Mucosa of rectum (tissue), 2 donors: Measurements from ENCODE around the gene LRRC32.

Source experiments
- H3K27ac ChIP-seq, 2 donors: one replicate each; pipeline ENCODE4 v1.7.0; 2013; ENCODE audit warnings: inconsistent platforms in 2 of 2, low read depth in 2 of 2, low read length in 2 of 2
- H3K27me3 ChIP-seq, 2 donors: one replicate each; pipeline ENCODE4 v1.7.0; 2013; ENCODE audit warnings: low read length in 2 of 2; ENCODE audit not compliant: control insufficient read depth in 2 of 2, insufficient read depth in 2 of 2
- H3K36me3 ChIP-seq, 2 donors: one replicate each; pipeline ENCODE4 v1.7.0; 2013; ENCODE audit warnings: low read length in 2 of 2; ENCODE audit not compliant: control insufficient read depth in 2 of 2, insufficient read depth in 2 of 2
- H3K4me1 ChIP-seq, 2 donors: one replicate each; pipeline ENCODE4 v1.7.0; 2013; ENCODE audit warnings: low read length in 2 of 2, mild to moderate bottlenecking in 1 of 2; ENCODE audit not compliant: control insufficient read depth in 2 of 2, insufficient read depth in 2 of 2
- H3K4me3 ChIP-seq, 2 donors: one replicate each; pipeline ENCODE4 v1.7.0; 2013; ENCODE audit warnings: low read length in 2 of 2
- H3K9ac ChIP-seq, 2 donors: one replicate each; pipeline ENCODE4 v1.7.0; 2013; ENCODE audit warnings: low read length in 2 of 2, low read depth in 1 of 2, mild to moderate bottlenecking in 1 of 2
- H3K9me3 ChIP-seq, 2 donors: one replicate each; pipeline ENCODE4 v1.7.0; 2013; ENCODE audit warnings: low read length in 2 of 2; ENCODE audit not compliant: control insufficient read depth in 2 of 2
- donor health status: healthy.
- donor health status: Normal muscosa, but diverticular disease.

Gene LRRC32

GRCh38 chr11:76671237-76671592, 668 bp upstream of the LRRC32 start:
- H3K9me3 ChIP-seq: no peaks in the 10 kb centered on the region
- peak overlapping the region in 1 of 2 donors; percentile 31 for H3K9ac ChIP-seq
- peak overlapping the region in 1 of 2 donors; percentile 61 for H3K27ac ChIP-seq
- H3K27me3 ChIP-seq: no peaks in the 10 kb centered on the region
- peaks cover 4 to 14% of the 10 kb centered on the region in 2 donors for H3K4me1 ChIP-seq
- H3K4me3 ChIP-seq: peak overlapping the region; percentile 52 to 53
- H3K36me3 ChIP-seq: no peaks in the 10 kb centered on the region

- Histone ChIP-seq H3K4me3 (peak overlapping the region; percentile 56 to 70), H3K9me3 (no peaks in the 10 kb centered on the region), H3K9ac (peak overlapping the region; percentile 28 to 45), H3K27ac (peak overlapping the region; percentile 45 to 61), H3K27me3 (no peaks in the 10 kb centered on the region), H3K36me3 (no peaks in the 10 kb centered on the region), H3K4me1 (peaks cover 4 to 16% of the 10 kb centered on the region in 2 donors)
These were observed 554 bp downstream of the LRRC32 start for GRCh38 chr11:76669901-76670484.

GRCh38 chr11:76668362-76669155, 2.0 kb downstream of the LRRC32 start:
- peak overlapping the region; percentile 28 to 45 for H3K4me3 ChIP-seq
- peak overlapping the region in 1 of 2 donors; percentile 14 for H3K9ac ChIP-seq
- peaks cover 4 to 16% of the 10 kb centered on the region in 2 donors for H3K4me1 ChIP-seq
- no peak overlapping the region for H3K27ac ChIP-seq
- no peaks in the 10 kb centered on the region for H3K36me3 ChIP-seq
- no peaks in the 10 kb centered on the region for H3K27me3 ChIP-seq
- H3K9me3 ChIP-seq: no peaks in the 10 kb centered on the region

- no peaks in the 10 kb centered on the region for H3K27me3 ChIP-seq
- no peaks in the 10 kb centered on the region for H3K9me3 ChIP-seq
- H3K27ac ChIP-seq: peak overlapping the region in 1 of 2 donors; percentile 19
- peaks cover 4 to 12% of the 10 kb centered on the region in 2 donors for H3K4me1 ChIP-seq
- peak overlapping the region in 1 of 2 donors; percentile 45 for H3K4me3 ChIP-seq
- no peaks in the 10 kb centered on the region for H3K36me3 ChIP-seq
- H3K9ac ChIP-seq: peak overlapping the region in 1 of 2 donors; percentile 14
These were observed 2.7 kb downstream of the LRRC32 start for GRCh38 chr11:76667856-76668255.

- Histone ChIP-seq H3K27ac (peak overlapping the region in 1 of 2 donors; percentile 19), H3K9ac (no peak overlapping the region), H3K27me3 (no peaks in the 10 kb centered on the region), H3K4me1 (peaks cover 4 to 9% of the 10 kb centered on the region in 2 donors), H3K36me3 (no peaks in the 10 kb centered on the region), H3K4me3 (peak overlapping the region in 1 of 2 donors; percentile 45), H3K9me3 (no peaks in the 10 kb centered on the region)
These were observed 3.2 kb downstream of the LRRC32 start for GRCh38 chr11:76667271-76667818.

GRCh38 chr11:76666830-76667229, 3.7 kb downstream of the LRRC32 start:
- Histone ChIP-seq H3K27me3 (no peaks in the 10 kb centered on the region), H3K27ac (peak overlapping the region in 1 of 2 donors; percentile 19), H3K9me3 (no peaks in the 10 kb centered on the region), H3K36me3 (no peaks in the 10 kb centered on the region), H3K4me3 (peak overlapping the region in 1 of 2 donors; percentile 45), H3K9ac (no peak overlapping the region), H3K4me1 (peaks cover 4 to 9% of the 10 kb centered on the region in 2 donors)

GRCh38 chr11:76666408-76666807, 4.1 kb downstream of the LRRC32 start:
- H3K27ac ChIP-seq: peak overlapping the region in 1 of 2 donors; percentile 19

GRCh38 chr11:76665921-76666351, 4.6 kb downstream of the LRRC32 start:
- Histone ChIP-seq H3K36me3 (no peaks in the 10 kb centered on the region), H3K4me1 (peaks cover under 1 to 9% of the 10 kb centered on the region in 2 donors), H3K9ac (no peak overlapping the region), H3K27me3 (no peaks in the 10 kb centered on the region), H3K27ac (no peak overlapping the region), H3K4me3 (no peak overlapping the region), H3K9me3 (no peaks in the 10 kb centered on the region)

More at GRCh38 chr11:76666408-76666807, 4.1 kb downstream of the LRRC32 start:
- Histone ChIP-seq H3K36me3 (no peaks in the 10 kb centered on the region), H3K9me3 (no peaks in the 10 kb centered on the region), H3K27me3 (no peaks in the 10 kb centered on the region), H3K9ac (no peak overlapping the region), H3K4me3 (peak overlapping the region in 1 of 2 donors; percentile 6), H3K4me1 (peaks cover 4 to 9% of the 10 kb centered on the region in 2 donors)

GRCh38 chr11:76665172-76665571, 5.4 kb downstream of the LRRC32 start:
- Histone ChIP-seq H3K9me3 (no peaks in the 10 kb centered on the region), H3K36me3 (no peaks in the 10 kb centered on the region), H3K27me3 (no peaks in the 10 kb centered on the region), H3K27ac (no peak overlapping the region), H3K4me3 (no peak overlapping the region), H3K4me1 (peaks cover 0 to 7% of the 10 kb centered on the region in 2 donors), H3K9ac (no peak overlapping the region)

- Histone ChIP-seq H3K27me3 (no peaks in the 10 kb centered on the region), H3K9me3 (no peaks in the 10 kb centered on the region), H3K9ac (no peak overlapping the region), H3K4me1 (peaks cover 0 to 3% of the 10 kb centered on the region in 2 donors), H3K36me3 (no peaks in the 10 kb centered on the region), H3K27ac (no peak overlapping the region), H3K4me3 (no peak overlapping the region)
These were observed 5.9 kb downstream of the LRRC32 start for GRCh38 chr11:76664578-76665061.
